Suprapubic skin (tissue), 4 donors: Measurements from ENCODE around the gene ADCYAP1R1.

Experiments
- POLR2A ChIP-seq, 2 donors: fragments of 450-650 bp; IDR thresholded peaks; one replicate each; pipeline ENCODE4 v1.6.1; 2017; ENCODE audit warnings: antibody characterized with exemption in 2 of 2, mild to moderate bottlenecking in 2 of 2, moderate library complexity in 2 of 2
- POLR2AphosphoS5 ChIP-seq, 3 donors: sonication (generic); formaldehyde crosslinking; IDR thresholded peaks; one replicate each; pipeline ENCODE4 v1.6.1; 2017; ENCODE audit warnings: antibody characterized with exemption in 3 of 3
- TF ChIP-seq, protein P1 (sequence below), 2 donors: fragments of 200-600 bp in 1 of 2; fragments of 450-650 bp in 1 of 2; sonication (generic) in 1 of 2; IDR thresholded peaks; one replicate each; pipeline ENCODE4 v1.5.1; 2016 to 2019; ENCODE audit warnings: antibody characterized with exemption in 2 of 2, mild to moderate bottlenecking in 1 of 2, moderate library complexity in 1 of 2

- TF ChIP-seq POLR2A (IDR thresholded peaks at IDR 0.05) (no peak), POLR2AphosphoS5 (IDR thresholded peaks at IDR 0.05) (no peak)
- TF ChIP-seq, protein P1, sequence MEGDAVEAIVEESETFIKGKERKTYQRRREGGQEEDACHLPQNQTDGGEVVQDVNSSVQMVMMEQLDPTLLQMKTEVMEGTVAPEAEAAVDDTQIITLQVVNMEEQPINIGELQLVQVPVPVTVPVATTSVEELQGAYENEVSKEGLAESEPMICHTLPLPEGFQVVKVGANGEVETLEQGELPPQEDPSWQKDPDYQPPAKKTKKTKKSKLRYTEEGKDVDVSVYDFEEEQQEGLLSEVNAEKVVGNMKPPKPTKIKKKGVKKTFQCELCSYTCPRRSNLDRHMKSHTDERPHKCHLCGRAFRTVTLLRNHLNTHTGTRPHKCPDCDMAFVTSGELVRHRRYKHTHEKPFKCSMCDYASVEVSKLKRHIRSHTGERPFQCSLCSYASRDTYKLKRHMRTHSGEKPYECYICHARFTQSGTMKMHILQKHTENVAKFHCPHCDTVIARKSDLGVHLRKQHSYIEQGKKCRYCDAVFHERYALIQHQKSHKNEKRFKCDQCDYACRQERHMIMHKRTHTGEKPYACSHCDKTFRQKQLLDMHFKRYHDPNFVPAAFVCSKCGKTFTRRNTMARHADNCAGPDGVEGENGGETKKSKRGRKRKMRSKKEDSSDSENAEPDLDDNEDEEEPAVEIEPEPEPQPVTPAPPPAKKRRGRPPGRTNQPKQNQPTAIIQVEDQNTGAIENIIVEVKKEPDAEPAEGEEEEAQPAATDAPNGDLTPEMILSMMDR (IDR thresholded peaks at IDR 0.05): no peak
Measured at GRCh38 chr7:31058122-31058521, 6.0 kb downstream of the ADCYAP1R1 start.
